NCI-H146 treated with DMSO at 0.1 percent for 48 hours (cell line): Measurements from ENCODE around the gene SRY.
"Not testable (repeated sequence)": the region's sequence is repeated elsewhere in the genome, so short reads cannot be mapped to it uniquely, and the experiment has no call there.

Source experiments
- DNase-seq: peaks from one replicate; lab custom pipeline; 2025; ENCODE audit not compliant: unreplicated experiment; lab: John Stamatoyannopoulos, UW

Gene SRY

GRCh38 chrY:2787600-2787999 lies at the start of gene SRY:
Gene SRY (minus strand): TSS chrY:2787682. CDS start chrY:2787603, 79 bp downstream.
- no peak for DNase-seq

DNA sequence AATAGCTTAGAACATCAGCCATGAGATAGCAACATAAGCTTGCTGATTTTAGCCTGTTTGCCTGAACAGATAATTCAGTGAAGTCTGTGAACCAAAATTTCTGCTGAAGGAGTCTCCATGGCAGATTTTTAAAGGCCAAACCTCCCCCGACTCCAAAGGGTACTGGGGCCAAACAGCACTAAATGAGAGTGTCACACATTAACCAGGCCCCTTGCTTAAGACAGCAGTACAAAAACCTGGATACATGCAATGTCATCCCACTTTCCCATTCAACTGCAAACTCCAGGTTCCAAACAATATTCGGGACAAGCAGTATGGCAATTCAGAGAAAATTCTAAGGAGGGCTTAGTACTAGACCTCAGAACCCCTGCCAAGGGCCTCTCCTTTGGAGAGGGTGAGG lies 49.6 kb upstream of the SRY start:
- DNase-seq: no peak

GRCh38 chrY:2835230-2835629 lies 47.7 kb upstream of the SRY start:
- no peak for DNase-seq

DNA sequence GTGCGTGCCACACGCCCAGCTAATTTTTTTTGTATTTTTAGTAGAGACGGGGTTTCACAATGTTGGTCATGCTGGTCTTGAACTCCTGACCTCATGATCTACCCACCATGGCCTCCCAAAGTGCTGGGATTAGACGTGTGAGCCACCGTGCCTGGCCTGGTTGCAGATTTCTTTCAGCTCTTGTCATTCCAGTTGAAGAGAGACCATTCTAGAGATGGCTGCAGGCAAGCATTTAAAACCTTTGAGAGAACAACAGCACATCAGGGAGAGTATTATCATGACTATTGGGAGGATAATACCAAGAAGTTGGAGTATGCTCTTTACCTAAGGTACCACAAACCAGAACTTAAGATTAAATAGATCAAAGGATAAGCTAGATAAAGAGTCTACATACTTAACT lies 41.0 kb upstream of the SRY start:
- DNase-seq: no peak

GRCh38 chrY:2824471-2824870 lies 37.0 kb upstream of the SRY start:
- no peak for DNase-seq

DNA sequence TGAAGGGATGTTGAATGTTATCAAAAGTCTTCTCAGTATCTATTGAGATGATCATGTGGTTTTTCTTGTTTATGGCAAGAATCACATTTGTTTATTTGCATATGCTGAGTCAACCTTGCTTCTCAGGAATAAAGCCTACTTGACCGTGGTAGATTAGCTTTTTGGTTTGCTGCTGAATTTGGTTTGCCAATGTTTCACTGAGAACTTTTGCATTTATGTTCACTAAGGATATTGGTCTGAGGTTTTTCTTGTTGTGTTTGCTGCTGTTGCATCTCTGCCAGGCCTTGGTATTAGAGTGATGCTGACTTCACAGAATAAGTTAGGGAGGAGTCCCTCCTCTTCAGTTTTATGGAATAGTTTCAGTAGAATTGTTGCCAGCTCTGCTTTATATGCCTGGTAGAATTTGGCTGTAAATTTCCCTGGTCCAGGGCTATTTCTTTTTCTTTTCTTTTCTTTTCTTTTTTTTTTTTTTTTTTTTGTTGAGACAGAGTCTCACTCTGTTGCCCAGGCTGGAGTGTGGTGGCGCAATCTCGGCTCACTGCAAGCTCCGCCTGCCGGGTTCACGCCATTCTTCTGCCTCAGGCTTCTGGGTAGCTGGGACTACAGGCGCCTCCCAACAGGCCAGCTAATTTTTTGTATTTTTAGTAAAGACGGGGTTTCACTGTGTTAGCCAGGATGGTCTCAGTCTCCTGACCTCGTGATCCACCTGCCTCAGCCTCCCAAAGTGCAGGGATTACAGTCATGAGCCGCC lies 29.8 kb upstream of the SRY start:
- not testable (repeated sequence) for DNase-seq

DNA sequence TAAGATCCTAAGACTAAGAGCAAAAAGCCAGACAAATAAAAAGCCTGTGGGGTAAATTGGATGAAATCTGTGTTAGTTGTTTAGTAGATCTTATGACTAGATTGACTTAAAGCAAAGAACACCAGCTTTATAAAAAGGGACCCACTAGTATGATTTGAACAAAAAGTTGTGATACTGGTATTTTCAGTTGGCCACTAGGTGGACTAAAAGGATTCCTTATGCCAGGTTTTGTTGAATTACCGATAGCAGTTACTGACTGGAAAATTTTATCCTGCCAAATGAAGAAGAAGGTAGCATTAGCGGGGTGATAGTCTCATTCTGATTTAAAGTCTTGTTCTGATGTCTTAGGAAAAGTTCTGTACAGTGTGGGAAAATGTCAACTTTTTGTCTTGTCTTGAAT lies 12.8 kb upstream of the SRY start:
- no peak for DNase-seq

DNA sequence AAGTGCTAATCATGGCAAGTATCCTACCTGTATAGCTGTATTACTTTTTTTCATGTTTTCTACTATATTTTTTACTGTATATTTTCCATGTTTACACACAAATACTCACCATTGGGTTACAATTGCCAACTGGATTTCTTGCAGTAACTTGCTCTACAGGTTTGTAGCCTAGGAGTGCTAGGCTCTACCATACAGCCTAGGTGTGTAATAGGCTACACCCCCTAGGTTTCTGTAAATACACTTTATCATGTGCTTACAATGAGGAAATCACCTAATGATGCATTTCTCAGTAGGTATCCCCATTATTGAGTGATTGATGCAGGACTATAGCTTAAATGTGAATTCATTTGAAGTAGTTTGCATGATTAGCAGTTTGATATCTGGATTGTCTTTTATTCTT lies 10.5 kb upstream of the SRY start:
- DNase-seq: no peak

DNA sequence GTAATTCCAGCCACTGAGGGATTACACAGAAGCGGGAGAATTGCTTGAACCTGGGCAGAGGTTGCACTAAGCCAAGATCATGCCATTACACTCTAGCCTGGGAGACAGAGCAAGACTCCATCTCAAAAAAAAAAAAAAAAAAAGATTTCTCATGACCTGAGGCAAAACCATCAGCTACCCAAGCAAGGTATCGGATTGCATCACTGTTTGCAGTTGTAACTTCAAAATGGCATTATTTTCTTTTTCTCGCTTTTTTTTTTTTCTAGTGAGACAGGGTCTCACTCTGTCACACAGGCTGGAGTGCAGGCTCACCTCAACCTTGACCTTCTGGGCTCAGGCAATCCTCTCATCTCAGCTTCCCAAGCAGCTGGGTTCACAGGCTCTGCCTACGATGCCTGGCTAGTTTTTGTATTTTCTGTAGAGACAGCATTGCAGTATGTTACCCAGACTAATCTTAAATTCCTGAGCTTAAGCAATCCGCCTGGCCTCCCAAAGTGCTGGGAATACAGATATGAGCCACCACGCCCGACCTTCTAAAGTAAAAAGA lies 9.6 kb upstream of the SRY start:
- no peak for DNase-seq

DNA sequence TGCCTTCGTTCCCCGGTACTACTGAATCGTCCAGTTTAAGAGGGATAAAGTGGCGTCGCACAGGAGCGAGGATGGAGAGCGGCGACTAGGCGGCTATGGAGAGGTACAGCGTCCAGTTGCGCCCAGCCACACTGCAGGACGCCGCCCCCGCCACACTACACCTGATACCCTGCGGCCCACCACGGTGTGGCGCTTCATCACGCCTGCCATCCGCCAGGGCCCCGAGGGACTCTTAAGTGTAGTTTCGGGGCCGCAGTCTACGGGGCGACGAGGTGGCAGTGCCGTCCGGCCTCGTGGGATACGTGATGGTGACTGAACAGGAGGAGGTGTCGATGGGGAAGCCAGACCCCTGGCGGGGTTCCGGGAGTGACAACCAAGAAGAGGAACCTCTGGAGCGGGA lies 2.3 kb upstream of the SRY start:
- DNase-seq: no peak

- DNase-seq: no peak
Observed at GRCh38 chrY:2786876-2787512, 488 bp downstream of the SRY start.
